C4-2B (cell line): ENCODE results near the gene PUS10.

Experiments
- ZFX ChIP-seq: fragments of 450-650 bp; IDR thresholded peaks from 2 replicates; pipeline ENCODE4 v1.6.1; 2017
- TF ChIP-seq, protein P1 (sequence below): fragments of 450-650 bp; conservative IDR thresholded peaks from 2 replicates; pipeline ENCODE4 v1.5.1; 2017; ENCODE audit warnings: mild to moderate bottlenecking

DNA sequence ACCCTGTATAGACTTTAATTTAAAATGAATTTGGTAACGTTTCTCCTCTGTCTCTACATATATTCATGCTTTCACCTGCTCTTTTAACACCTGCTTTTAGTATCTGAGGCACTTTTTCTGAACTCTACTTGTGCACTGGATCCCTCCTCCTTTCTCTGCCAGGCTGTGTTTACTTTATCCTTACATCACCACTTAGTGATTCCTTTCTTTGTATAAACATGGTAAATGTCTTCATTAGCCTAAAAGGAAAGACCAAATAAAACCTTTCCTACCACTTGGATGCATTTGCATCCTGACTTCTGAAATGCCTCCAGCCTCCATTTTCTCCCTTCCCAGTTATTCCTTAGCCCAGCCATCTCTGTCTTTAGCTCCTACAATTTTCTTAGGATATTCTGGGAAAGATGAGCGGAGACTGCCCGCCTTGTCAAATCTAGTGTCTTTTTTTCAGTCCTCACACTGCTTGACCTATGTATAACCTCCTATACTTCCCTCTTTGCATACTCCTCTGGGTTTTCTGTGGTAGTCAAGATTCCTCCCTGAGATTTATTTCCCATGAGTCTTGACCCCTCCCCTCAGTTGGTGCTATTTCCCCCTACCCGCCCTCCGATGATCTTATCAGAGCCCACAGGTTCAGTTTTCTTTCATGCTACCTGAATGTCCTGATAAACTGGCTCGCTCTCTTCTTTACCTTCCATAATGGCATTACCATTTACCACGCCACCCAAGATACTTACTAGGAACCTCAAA, 91.9 kb downstream of the PUS10 start:
- no peak for TF ChIP-seq ZFX
- TF ChIP-seq, protein P1, sequence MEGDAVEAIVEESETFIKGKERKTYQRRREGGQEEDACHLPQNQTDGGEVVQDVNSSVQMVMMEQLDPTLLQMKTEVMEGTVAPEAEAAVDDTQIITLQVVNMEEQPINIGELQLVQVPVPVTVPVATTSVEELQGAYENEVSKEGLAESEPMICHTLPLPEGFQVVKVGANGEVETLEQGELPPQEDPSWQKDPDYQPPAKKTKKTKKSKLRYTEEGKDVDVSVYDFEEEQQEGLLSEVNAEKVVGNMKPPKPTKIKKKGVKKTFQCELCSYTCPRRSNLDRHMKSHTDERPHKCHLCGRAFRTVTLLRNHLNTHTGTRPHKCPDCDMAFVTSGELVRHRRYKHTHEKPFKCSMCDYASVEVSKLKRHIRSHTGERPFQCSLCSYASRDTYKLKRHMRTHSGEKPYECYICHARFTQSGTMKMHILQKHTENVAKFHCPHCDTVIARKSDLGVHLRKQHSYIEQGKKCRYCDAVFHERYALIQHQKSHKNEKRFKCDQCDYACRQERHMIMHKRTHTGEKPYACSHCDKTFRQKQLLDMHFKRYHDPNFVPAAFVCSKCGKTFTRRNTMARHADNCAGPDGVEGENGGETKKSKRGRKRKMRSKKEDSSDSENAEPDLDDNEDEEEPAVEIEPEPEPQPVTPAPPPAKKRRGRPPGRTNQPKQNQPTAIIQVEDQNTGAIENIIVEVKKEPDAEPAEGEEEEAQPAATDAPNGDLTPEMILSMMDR = no peak
